A673 (cell line): ENCODE measurements around the gene ATP8A2.

ENCODE experiments used
- EZH2 ChIP-seq: fragments of 200-600 bp; sonication (generic); IDR thresholded peaks from 2 replicates; pipeline ENCODE4 v1.6.1; 2017; ENCODE audit warnings: borderline replicate concordance, low read depth, mild to moderate bottlenecking, mixed read lengths, antibody characterized with exemption, low read length; ENCODE audit not compliant: poor library complexity, severe bottlenecking
- TF ChIP-seq, protein P1 (sequence below): fragments of 300-800, 200-600 bp; sonication (generic); conservative IDR thresholded peaks from 2 replicates; pipeline ENCODE4 v1.5.1; 2017; ENCODE audit warnings: low read depth, mild to moderate bottlenecking, antibody characterized with exemption, low read length, moderate library complexity, mixed read lengths

DNA sequence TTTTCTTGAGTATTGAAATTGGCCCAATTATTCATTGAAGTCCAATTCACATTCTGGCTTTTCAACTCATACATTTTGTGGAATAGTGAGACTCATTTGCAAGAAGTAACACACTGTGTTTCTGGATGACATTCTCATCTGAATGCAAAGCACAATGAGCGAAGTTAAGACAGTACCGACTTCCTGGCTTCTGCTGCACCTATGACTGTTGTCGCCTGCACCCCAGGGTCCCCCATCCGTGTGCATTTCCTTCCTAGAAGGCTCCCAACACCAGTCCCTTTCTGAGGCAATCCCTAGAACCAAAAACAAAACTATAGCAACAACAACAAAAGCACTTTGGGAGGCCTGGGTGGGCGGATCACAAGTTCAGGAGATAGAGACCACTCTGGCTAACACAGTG, 496.7 kb downstream of the ATP8A2 start:
- TF ChIP-seq, protein P1, sequence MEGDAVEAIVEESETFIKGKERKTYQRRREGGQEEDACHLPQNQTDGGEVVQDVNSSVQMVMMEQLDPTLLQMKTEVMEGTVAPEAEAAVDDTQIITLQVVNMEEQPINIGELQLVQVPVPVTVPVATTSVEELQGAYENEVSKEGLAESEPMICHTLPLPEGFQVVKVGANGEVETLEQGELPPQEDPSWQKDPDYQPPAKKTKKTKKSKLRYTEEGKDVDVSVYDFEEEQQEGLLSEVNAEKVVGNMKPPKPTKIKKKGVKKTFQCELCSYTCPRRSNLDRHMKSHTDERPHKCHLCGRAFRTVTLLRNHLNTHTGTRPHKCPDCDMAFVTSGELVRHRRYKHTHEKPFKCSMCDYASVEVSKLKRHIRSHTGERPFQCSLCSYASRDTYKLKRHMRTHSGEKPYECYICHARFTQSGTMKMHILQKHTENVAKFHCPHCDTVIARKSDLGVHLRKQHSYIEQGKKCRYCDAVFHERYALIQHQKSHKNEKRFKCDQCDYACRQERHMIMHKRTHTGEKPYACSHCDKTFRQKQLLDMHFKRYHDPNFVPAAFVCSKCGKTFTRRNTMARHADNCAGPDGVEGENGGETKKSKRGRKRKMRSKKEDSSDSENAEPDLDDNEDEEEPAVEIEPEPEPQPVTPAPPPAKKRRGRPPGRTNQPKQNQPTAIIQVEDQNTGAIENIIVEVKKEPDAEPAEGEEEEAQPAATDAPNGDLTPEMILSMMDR, result no peak
- TF ChIP-seq EZH2, result no peak
